Ishikawa (cell line): ENCODE results near the gene LAMC3.

Experiments used
- CEBPB ChIP-seq: IDR thresholded peaks from 2 replicates; pipeline ENCODE4 v1.6.1; 2012
- CREB1 ChIP-seq: IDR thresholded peaks from 2 replicates; pipeline ENCODE4 v1.6.1; 2012; ENCODE audit warnings: low read depth
- FOXM1 ChIP-seq: IDR thresholded peaks from 2 replicates; pipeline ENCODE4 v1.6.1; 2012; ENCODE audit warnings: low read depth, borderline replicate concordance
- TCF12 ChIP-seq: IDR thresholded peaks from 2 replicates; pipeline ENCODE4 v1.6.1; 2012; ENCODE audit warnings: low read depth
- TEAD4 ChIP-seq: IDR thresholded peaks from 2 replicates; pipeline ENCODE4 v1.6.1; 2012
- YY1 ChIP-seq: IDR thresholded peaks from 2 replicates; pipeline ENCODE4 v1.6.1; 2012; ENCODE audit warnings: low read depth
- ZBTB7A ChIP-seq: IDR thresholded peaks from 2 replicates; pipeline ENCODE4 v1.6.1; 2012; ENCODE audit warnings: low read depth
- TF ChIP-seq, protein P1 (sequence below): IDR thresholded peaks from 2 replicates; pipeline ENCODE4 v1.6.1; 2012
- TF ChIP-seq, protein P2 (sequence below): IDR thresholded peaks from 2 replicates; pipeline ENCODE4 v1.6.1; 2012
- TF ChIP-seq, protein P3 (sequence below): IDR thresholded peaks from 2 replicates; pipeline ENCODE4 v1.6.1; 2012; ENCODE audit warnings: low read depth, mild to moderate bottlenecking

DNA sequence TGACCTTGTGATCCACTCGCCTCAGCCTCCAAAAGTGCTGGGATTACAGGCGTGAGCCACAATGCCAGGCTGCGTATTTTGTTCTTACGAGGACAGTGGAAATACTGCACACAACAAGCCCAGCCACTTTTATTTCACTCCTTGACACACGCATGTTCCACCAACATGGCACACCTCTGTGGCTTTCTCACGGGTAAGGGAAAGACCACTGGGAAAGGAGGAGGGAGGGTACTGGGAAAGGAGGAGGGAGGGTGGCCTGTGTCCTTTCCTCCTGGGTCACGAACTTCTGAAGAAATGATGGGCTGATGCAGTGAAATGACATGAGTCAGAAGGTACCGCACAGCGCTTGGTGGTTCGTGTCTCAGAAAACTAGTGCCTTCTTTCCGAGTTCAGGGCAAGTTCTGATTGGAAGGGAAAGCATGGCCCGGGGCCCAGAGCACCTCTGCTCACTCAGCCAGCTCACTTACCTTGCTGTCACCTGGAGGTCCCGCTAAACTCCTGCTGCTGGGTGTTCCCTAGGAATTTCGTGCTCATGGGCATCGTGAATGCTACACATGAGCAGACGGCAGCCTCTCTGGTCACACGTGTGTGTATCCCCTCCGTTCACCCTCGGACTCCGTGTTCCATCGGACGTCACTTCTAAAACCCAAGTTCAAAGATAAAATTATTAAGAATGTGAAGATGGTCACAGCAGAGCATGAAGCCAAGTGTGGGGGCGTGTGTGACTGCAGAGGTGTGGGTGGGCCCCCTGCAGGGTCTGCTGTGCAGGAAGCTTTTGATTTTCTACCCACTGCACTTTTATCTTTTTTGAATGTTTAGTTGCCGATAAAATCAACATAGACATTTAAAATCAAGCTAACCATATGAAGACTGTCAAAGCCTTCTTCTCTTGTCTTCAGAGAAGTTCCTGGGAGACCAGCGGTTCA lies 42.9 kb downstream of the LAMC3 start:
- TF ChIP-seq CREB1: no peak
- no peak for TF ChIP-seq ZBTB7A
- TF ChIP-seq, protein P1, sequence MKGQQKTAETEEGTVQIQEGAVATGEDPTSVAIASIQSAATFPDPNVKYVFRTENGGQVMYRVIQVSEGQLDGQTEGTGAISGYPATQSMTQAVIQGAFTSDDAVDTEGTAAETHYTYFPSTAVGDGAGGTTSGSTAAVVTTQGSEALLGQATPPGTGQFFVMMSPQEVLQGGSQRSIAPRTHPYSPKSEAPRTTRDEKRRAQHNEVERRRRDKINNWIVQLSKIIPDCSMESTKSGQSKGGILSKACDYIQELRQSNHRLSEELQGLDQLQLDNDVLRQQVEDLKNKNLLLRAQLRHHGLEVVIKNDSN: no peak
- TF ChIP-seq, protein P2, sequence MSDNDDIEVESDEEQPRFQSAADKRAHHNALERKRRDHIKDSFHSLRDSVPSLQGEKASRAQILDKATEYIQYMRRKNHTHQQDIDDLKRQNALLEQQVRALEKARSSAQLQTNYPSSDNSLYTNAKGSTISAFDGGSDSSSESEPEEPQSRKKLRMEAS: no peak
- no peak for TF ChIP-seq CEBPB
- TF ChIP-seq FOXM1: no peak
- TF ChIP-seq, protein P3, sequence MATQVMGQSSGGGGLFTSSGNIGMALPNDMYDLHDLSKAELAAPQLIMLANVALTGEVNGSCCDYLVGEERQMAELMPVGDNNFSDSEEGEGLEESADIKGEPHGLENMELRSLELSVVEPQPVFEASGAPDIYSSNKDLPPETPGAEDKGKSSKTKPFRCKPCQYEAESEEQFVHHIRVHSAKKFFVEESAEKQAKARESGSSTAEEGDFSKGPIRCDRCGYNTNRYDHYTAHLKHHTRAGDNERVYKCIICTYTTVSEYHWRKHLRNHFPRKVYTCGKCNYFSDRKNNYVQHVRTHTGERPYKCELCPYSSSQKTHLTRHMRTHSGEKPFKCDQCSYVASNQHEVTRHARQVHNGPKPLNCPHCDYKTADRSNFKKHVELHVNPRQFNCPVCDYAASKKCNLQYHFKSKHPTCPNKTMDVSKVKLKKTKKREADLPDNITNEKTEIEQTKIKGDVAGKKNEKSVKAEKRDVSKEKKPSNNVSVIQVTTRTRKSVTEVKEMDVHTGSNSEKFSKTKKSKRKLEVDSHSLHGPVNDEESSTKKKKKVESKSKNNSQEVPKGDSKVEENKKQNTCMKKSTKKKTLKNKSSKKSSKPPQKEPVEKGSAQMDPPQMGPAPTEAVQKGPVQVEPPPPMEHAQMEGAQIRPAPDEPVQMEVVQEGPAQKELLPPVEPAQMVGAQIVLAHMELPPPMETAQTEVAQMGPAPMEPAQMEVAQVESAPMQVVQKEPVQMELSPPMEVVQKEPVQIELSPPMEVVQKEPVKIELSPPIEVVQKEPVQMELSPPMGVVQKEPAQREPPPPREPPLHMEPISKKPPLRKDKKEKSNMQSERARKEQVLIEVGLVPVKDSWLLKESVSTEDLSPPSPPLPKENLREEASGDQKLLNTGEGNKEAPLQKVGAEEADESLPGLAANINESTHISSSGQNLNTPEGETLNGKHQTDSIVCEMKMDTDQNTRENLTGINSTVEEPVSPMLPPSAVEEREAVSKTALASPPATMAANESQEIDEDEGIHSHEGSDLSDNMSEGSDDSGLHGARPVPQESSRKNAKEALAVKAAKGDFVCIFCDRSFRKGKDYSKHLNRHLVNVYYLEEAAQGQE: no peak
- no peak for TF ChIP-seq TEAD4
- TF ChIP-seq YY1: no peak
- no peak for TF ChIP-seq TCF12
